Coronary artery (tissue), 2 donors: ENCODE results near the gene RPS15.

Experiments
- DNase-seq: peaks from one replicate; pipeline ENCODE4 v3.0.0-alpha.2; 2017; ENCODE audit warnings: low spot score
- H3K27ac ChIP-seq, 2 donors: fragments of 200-600 bp; sonication (generic); one replicate each; pipeline ENCODE4 v1.5.1; 2016 to 2019
- H3K4me3 ChIP-seq: fragments of 200-600 bp; sonication (generic); 2 replicates; pipeline ENCODE4 v1.5.1; 2016; ENCODE audit warnings: mild to moderate bottlenecking, moderate library complexity
- TF ChIP-seq, protein P1 (sequence below): fragments of 200-600 bp; sonication (generic); IDR thresholded peaks from one replicate; pipeline ENCODE4 v1.5.1; 2019; ENCODE audit warnings: antibody characterized with exemption

The RPS15 gene

DNA sequence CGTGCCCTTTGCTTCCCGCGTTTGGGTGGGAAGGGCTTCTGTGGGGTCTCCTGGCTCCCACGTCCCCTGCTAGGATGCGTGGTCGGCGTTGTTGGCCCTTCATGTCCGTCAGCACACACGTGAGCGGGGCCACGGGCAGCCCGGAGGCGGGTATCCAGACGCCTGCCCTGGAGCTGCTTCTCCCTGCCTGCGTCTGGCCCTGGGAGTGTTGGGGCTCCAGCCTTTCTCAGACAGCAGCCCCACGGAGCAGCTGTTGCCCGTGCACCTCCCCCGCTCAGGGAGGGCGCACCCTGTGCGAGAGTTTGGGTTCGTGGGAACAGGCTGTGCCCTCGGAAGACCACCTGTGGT lies 16.3 kb upstream of the RPS15 start:
- no peak overlapping the region for H3K4me3 ChIP-seq
- no peak overlapping the region for H3K27ac ChIP-seq
- DNase-seq = no peak
- TF ChIP-seq, protein P1, sequence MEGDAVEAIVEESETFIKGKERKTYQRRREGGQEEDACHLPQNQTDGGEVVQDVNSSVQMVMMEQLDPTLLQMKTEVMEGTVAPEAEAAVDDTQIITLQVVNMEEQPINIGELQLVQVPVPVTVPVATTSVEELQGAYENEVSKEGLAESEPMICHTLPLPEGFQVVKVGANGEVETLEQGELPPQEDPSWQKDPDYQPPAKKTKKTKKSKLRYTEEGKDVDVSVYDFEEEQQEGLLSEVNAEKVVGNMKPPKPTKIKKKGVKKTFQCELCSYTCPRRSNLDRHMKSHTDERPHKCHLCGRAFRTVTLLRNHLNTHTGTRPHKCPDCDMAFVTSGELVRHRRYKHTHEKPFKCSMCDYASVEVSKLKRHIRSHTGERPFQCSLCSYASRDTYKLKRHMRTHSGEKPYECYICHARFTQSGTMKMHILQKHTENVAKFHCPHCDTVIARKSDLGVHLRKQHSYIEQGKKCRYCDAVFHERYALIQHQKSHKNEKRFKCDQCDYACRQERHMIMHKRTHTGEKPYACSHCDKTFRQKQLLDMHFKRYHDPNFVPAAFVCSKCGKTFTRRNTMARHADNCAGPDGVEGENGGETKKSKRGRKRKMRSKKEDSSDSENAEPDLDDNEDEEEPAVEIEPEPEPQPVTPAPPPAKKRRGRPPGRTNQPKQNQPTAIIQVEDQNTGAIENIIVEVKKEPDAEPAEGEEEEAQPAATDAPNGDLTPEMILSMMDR = no peak

DNA sequence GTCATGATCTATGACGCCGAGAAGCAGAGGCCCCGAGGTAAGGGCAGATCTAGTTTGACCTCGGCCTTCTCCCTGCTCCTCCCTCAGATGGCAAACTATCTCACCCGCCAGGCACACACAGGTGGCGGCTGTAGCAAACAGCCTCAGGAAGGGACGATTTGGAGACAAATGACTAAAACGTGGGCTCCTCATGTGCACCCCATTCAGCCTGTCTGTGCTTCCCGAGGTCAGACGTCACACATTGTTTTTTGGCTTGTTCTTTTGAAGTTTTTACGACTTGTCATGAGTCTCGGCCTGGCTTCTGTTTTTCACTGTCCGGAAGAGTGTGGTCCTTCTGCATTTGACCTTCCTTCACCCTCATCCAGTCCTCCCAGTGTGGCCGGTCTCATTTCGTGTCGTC lies 15.8 kb upstream of the RPS15 start:
- H3K27ac ChIP-seq = no peak overlapping the region
- TF ChIP-seq, protein P1 = no peak
- H3K4me3 ChIP-seq = no peak overlapping the region
- DNase-seq = no peak

DNA sequence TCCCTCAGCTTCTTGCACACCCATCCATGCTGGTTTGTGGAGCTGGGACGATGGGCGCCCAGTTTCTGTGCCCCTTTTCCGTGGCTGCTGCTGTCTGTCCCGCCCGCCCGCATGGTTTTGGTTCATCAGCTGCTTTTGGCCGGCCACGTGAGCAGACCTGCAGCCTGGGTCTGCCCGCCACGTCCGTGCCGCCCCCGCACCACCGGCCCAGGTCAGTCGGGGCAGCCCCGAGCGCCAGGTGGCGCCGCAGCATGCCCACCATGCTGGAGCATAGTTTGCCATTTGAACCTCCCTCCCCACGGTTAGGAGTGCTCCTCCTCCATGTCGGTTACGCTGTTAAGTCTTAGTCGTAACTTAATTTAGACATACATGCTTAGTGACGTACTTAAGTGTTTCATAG lies 15.3 kb upstream of the RPS15 start:
- no peak overlapping the region for H3K27ac ChIP-seq
- TF ChIP-seq, protein P1 = no peak
- no peak overlapping the region for H3K4me3 ChIP-seq
- no peak for DNase-seq

DNA sequence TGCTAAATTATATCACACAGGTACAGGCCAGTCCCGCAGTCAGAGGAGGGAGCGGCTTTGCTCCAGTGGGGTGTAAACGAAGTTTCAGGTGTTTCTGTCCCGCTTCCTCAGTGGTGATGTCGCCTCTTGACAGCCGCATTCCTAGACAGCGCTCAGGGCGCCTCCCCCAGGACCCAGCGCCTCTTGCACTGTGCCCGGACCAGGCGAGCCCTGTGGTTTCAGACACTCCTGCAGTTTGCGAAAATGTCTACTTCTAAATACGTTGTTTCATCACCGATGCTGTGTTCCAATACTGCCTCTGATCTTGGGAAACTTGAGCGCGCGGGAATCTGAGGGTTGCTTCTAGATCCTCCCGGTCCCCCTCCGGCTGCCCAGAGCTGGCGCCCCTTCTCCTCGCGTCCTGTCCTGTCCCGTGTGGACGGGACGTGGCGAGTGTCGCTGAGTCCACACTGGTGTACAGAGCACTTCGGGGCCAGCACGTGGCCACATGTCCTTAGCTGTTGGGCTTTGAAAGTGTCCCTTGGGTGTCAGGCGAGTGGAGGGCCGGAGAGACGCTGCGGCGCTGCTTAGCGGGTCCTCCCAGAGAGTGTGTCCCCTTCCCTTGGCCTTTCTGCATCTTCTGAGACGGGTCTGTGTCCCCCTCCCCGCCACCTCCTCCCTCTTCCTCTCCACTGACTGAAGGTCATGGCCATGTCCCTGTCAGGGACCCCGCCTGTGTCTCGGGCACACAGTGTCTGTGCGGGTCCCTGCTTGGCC lies 14.6 kb upstream of the RPS15 start:
- no peak for DNase-seq
- TF ChIP-seq, protein P1 = no peak
- Histone ChIP-seq H3K27ac (no peak overlapping the region), H3K4me3 (no peak overlapping the region)

DNA sequence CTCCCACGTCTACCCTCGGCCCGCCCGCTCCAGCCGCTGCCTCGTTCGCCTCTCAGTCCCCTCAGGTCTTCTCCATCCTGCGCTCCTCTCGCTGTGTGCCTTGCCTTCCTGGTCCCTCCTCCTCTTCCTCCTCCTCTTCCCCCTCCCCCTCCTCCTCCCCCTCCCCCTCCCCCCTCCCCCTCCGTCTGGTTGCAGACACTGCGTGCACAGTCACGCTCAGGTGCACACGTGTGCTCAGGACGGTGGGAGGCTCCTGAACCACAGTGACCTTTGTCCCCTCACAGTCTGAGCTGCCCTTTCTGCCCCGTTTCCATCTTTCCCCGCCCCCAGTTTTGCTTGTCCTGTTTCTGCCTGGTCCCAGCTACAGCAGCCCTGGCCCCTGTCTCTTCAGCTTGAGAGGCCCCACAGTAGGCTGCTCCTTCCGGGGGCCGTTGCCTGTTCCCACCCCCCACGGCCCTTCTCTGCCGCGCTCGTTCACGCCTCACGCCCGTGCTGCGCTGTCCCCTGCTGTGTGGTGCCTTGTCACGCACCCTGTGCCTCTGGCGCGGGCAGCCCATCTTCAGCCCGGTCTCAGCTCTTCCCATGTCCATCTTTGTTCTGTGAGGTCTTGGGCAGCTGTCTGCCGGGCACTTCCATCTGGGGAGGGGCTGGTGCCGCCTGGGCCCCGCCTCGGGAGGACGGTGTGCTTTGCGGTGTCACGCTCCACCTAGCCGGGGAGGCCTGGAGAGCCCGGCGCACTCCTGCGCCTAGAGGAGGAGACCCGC lies 13.8 kb upstream of the RPS15 start:
- DNase-seq = no peak
- Histone ChIP-seq H3K4me3 (no peak overlapping the region), H3K27ac (no peak overlapping the region)

DNA sequence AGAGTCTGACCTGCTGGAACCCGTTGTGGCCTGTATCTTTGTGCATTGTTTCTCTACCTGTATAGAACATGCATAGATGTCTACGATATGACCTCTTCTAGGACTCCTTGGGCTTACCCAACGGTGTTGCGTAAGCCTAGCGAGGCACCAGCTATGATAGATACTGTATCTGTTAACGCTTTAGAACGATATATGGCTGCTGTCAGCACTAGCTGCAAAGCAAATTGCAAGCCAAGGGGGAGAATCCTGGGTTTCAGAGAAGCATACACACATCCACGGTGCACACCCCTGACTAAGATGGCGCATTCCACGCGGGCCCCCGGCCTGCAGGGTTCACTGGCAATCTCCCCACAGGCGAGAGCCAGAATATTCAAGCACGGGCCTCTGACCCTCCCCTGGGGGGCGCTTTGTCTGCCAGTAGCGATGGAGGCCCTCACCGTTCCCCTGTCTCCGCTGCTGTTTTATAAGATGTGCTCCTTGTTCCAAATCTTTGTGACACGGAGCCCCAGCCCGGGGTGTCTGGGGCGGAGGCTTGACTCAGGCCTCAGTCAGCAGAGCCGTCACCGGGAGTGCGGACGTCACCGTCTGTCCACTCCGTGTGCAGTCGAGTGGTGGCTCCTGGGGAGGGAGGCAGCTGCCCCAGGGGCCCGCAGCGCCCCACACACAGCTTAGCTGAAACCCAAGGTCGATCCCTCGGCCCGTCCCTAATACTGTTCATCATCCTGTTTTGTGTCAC lies 12.9 kb upstream of the RPS15 start:
- DNase-seq = no peak
- TF ChIP-seq, protein P1 = no peak
- Histone ChIP-seq H3K27ac (no peak overlapping the region), H3K4me3 (no peak overlapping the region)

More for the DNA sequence above, 13.8 kb upstream of the RPS15 start:
- TF ChIP-seq, protein P1 = no peak
